ENCODE results near the gene VHLL. TPM values are rescaled to one million over a fixed set of nuclear protein-coding genes. Genes with fewer than 3 reads are reported as not detected.

VHLL gene
- polyA plus RNA-seq, 1 of the 3 experiments (the other 2 are of a cell fraction): not detected

DNA sequence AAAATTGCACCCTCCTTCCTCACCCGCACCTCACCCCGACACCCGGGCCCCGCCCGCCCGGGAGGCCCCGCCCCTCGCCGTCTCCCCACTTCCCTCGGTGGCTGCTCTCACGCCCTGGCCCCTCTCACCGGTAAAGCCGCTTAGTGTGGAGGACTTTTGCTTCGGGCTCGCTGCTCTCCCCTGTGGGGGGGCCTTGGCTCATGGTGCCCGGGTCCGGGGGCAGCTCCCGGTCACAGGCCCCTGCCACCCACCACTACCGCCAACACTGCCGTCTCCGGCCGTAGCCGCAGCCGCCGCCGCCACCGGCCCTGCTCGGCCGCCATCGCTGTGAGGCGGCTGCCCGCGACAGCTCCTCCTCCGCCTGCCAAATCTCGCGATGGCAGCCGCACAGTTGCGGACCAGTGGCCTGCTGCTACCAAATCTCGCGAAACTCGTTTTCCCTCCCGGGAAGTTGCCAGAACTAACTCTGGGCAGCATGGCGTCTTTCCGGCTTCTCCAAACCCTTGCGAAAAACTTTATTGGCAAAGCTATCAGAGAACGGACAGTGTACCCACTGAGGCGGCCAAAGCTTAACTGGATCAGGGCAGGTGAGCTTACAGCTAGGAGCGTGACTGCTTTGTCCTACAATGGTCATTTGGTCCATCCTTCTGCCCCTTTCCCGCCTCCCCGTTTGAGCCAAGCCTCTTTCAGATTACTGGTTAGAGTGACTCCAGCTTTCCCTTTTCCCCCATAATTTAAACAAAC, 16.5 kb downstream of the VHLL start, which contains the start of gene SMG5 (continued):
- TF ChIP-seq, protein P1, sequence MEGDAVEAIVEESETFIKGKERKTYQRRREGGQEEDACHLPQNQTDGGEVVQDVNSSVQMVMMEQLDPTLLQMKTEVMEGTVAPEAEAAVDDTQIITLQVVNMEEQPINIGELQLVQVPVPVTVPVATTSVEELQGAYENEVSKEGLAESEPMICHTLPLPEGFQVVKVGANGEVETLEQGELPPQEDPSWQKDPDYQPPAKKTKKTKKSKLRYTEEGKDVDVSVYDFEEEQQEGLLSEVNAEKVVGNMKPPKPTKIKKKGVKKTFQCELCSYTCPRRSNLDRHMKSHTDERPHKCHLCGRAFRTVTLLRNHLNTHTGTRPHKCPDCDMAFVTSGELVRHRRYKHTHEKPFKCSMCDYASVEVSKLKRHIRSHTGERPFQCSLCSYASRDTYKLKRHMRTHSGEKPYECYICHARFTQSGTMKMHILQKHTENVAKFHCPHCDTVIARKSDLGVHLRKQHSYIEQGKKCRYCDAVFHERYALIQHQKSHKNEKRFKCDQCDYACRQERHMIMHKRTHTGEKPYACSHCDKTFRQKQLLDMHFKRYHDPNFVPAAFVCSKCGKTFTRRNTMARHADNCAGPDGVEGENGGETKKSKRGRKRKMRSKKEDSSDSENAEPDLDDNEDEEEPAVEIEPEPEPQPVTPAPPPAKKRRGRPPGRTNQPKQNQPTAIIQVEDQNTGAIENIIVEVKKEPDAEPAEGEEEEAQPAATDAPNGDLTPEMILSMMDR (IDR thresholded peaks at IDR 0.05): no peak
- TF ChIP-seq SIN3A (IDR thresholded peaks at IDR 0.05; ENCODE audit: borderline replicate concordance, low read depth, low read length): peak; percentile 99
- TF ChIP-seq JUND (IDR thresholded peaks at IDR 0.05): no peak
- no peak for TF ChIP-seq MEF2A (IDR thresholded peaks at IDR 0.05; ENCODE audit: borderline replicate concordance, low read depth)
- TF ChIP-seq RXRA (IDR thresholded peaks at IDR 0.05; ENCODE audit: borderline replicate concordance, low read depth): no peak
- TF ChIP-seq MXI1 (IDR thresholded peaks at IDR 0.05; ENCODE audit: low read depth, low read length): peak; percentile 84
- TF ChIP-seq EZH2phosphoT487 (IDR thresholded peaks at IDR 0.05; ENCODE audit: borderline replicate concordance, low read depth): no peak
- TF ChIP-seq FOXM1 (IDR thresholded peaks at IDR 0.05; ENCODE audit: low read depth): no peak
- TF ChIP-seq TEAD4 (IDR thresholded peaks at IDR 0.05; ENCODE audit: borderline replicate concordance, insufficient read depth): no peak
- peak; percentile 87 for TF ChIP-seq MAX (IDR thresholded peaks at IDR 0.05; ENCODE audit: low read depth)
- TF ChIP-seq NRF1 (IDR thresholded peaks at IDR 0.05; ENCODE audit: low read depth, low read length): no peak
- peak; percentile 63; the same call in 1 of the 2 replicates for TF ChIP-seq REST (IDR thresholded peaks at IDR 0.05; ENCODE audit: low read depth, low read length)
- TF ChIP-seq GATA2 (CRISPR knock-in tag; IDR thresholded peaks at IDR 0.05): no peak
